ENCODE measurements around the gene IL27RA. TPM values are rescaled to one million over a fixed set of nuclear protein-coding genes. Genes with fewer than 3 reads are reported as not detected.

Gene IL27RA
- total and polyA plus RNA-seq, 2 of the 4 experiments (the other 2 are of a cell fraction), result 2.9 to 5.1 TPM

- ATAC-seq (ENCODE audit: low read depth), result no peak
- Histone ChIP-seq H3K4ac (ENCODE audit: low read depth, low read length) (no peak within 1 kb of the TSS), H3K14ac (replicated peaks; ENCODE audit: low read depth, low read length) (no peak within 1 kb of the TSS), H2AFZ (replicated peaks; ENCODE audit: low read length, poor library complexity) (no peak within 1 kb of the TSS), H4K8ac (ENCODE audit: low read depth in 2 of 2, low read length in 2 of 2) (no peak within 1 kb of the TSS), H3K23ac (ENCODE audit: low read depth, low read length) (no peak within 1 kb of the TSS), H3K9me1 (ENCODE audit: insufficient read depth, low read length) (no peaks in the 10 kb centered on the region), H4K91ac (ENCODE audit: insufficient read depth, low read depth, low read length) (no peak within 1 kb of the TSS), H2BK20ac (ENCODE audit: low read depth, low read length) (no peak within 1 kb of the TSS), H4K20me1 (ENCODE audit: insufficient read depth, low read length) (no peaks in the 10 kb centered on the region), H3K4me1 (ENCODE audit: control insufficient read depth, insufficient read depth, low read length) (peaks cover 1% of the 10 kb centered on the region; the same call in 1 of the 2 replicates), H2BK120ac (ENCODE audit: low read depth, low read length) (no peak within 1 kb of the TSS), H3K36me3 (ENCODE audit: control insufficient read depth, insufficient read depth, low read length) (no peaks in the 10 kb centered on the region), H3K4me3 (ENCODE audit: insufficient read depth, low read depth, low read length) (no peak within 1 kb of the TSS), H3K79me1 (ENCODE audit: low read depth in 1 of 2, low read length in 2 of 2) (no peaks in the 10 kb centered on the region), H2AK5ac (ENCODE audit: low read depth, low read length) (no peak within 1 kb of the TSS), H2AK9ac (replicated peaks; ENCODE audit: low read depth, low read length, poor library complexity) (no peak within 1 kb of the TSS), H3K18ac (ENCODE audit: low read depth, low read length) (no peak within 1 kb of the TSS), H3K27me3 (ENCODE audit: control insufficient read depth, insufficient read depth, low read length) (peaks cover 27% of the 10 kb centered on the region), H3K56ac (ENCODE audit: extremely low read depth, insufficient read depth, low read length) (no peak within 1 kb of the TSS), H3K4me2 (ENCODE audit: low read depth, low read length) (no peak within 1 kb of the TSS), H3K9ac (ENCODE audit: low read depth, low read length) (no peak within 1 kb of the TSS), H2BK5ac (ENCODE audit: low read depth, low read length, poor library complexity, severe bottlenecking) (no peak within 1 kb of the TSS), H4K5ac (ENCODE audit: low read depth, low read length) (no peak within 1 kb of the TSS), H3K9me3 (ENCODE audit: control insufficient read depth, insufficient read depth, low read length) (no peaks in the 10 kb centered on the region), H3K27ac (ENCODE audit: insufficient read depth, low read length) (no peak within 1 kb of the TSS), H2BK15ac (ENCODE audit: low read depth, low read length) (no peak within 1 kb of the TSS)
- dilution Hi-C loops (cut with HindIII; ENCODE audit: low sequenced_read_pairs, unreplicated experiment), result no loop called here
- in situ Hi-C loops (cut with MboI; ENCODE audit: low sequenced_read_pairs), result no loop called here
- ChIA-PET POLR2A (ENCODE audit: unreplicated experiment) (no interaction called here), CTCF (no interaction called here)
- intact Hi-C loops (cut with micrococcal nuclease), result no loop called here
- DNase-seq, result no peak
- WGBS, 2 experiments (ENCODE audit: extremely low coverage in 2 of 2, insufficient read length in 1 of 2), result 82% methylated on average over 7 of the region's 19 CpGs; no CpG with 5 or more reads in 1 of the 2 experiments
- TF ChIP-seq RAD21 (IDR thresholded peaks at IDR 0.05; ENCODE audit: low read length) (no peak), SMC3 (IDR thresholded peaks at IDR 0.05; ENCODE audit: low read depth, low read length) (no peak), MXI1 (IDR thresholded peaks at IDR 0.05; ENCODE audit: borderline replicate concordance, low read depth, low read length) (no peak)
- BruUV-seq (replicated peaks), result no TSS peak
Observed at GRCh38 chr19:14061751-14062557, 30.4 kb downstream of the IL27RA start, which contains the start of gene PALM3. Gene PALM3, minus strand, starts transcription at chr19:14062076. Its CDS starts 96 bp downstream, at chr19:14061980.

All from IMR-90 (cell line).